Measurements from ENCODE around the gene PPP1R15B. TPM values are rescaled to one million over a fixed set of nuclear protein-coding genes. Genes with fewer than 3 reads are reported as not detected.

Gene PPP1R15B
- total and polyA plus RNA-seq, 4 experiments from 2014 or later, result 17.9 to 81.1 (median 49.2) TPM

DNA sequence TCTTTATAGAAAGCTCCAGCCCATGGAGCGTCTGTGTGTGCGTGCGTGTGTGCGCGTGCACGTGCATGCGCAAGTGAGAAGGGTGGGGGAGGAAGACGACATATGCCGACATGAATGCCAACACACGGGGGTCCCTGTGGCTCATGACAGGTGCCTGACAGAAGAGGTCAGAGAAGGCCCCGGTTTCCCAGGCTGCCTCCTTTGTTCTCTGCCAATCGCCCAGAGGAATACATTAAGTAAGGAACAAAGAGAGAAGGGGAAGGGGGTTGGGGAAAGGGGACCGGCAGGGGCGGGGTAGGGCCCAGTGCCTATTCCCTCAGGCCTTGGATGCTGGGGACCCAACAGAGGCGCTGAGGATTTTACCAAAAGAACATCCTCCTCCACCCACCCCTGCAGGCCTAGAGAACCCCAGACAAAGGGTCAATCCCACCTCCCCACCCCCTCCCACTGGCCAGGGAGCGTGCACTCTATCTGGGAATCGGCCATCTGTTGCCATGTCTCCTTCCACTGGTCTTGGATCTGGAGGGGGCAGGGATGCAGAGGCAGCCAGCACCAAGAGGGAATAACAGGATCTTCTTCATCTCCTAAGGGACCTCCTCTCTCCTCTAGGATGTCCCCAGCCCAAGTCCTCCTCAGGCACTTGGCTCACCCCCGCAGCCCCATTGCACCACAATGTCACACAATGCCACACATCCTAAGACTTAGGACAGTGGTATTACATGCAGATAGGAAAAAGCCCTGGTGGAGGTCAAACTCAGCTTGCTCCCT, 43.6 kb upstream of the PPP1R15B start:
- no peak for DNase-seq
- H3K27me3 ChIP-seq (ENCODE audit: insufficient read depth, low read length), result no peaks in the 10 kb centered on the region
- Mint-ChIP-seq H3K9me3 (no peaks in the 10 kb centered on the region), H3K4me1 (peaks cover 21 to 56% (median 39%) of the 10 kb centered on the region in 4 donors), H3K27me3 (no peaks in the 10 kb centered on the region), H3K4me3 (no peak overlapping the region), H3K36me3 (peaks cover 45 to 56% of the 10 kb centered on the region in 2 donors), H3K27ac (peak overlapping the region; percentile 70 to 94 (median 86))
- peaks cover 50% of the 10 kb centered on the region for H3K4me1 ChIP-seq (ENCODE audit: insufficient read depth, low read length)
- H3K27ac ChIP-seq (ENCODE audit: low read depth, low read length), result no peak overlapping the region
- ChIA-PET POLR2A (ENCODE audit: partially characterized antibody) (interaction anchor here (1.1 to 12.8 kb wide), 2 partner anchors 40 to 51 kb away, joined by 3 to 136 read pairs; partner anchors contain the start of gene PIK3C2B), CTCF (ENCODE audit: partially characterized antibody) (interaction anchor here (1.0 to 31.3 kb wide), 6 partner anchors 7 to 48 kb away, joined by 4 to 1077 read pairs (median 24); partner anchors contain the start of gene PIK3C2B)
- intact Hi-C loops (cut with micrococcal nuclease), result no loop called here
- H3K36me3 ChIP-seq (ENCODE audit: insufficient read depth, low read length), result peaks cover 22% of the 10 kb centered on the region
- H3K4me3 ChIP-seq (ENCODE audit: low read length in 2 of 2), result no peak overlapping the region
- H3K9me3 ChIP-seq (ENCODE audit: control insufficient read depth in 1 of 2, low read length in 2 of 2), result no peaks in the 10 kb centered on the region

DNA sequence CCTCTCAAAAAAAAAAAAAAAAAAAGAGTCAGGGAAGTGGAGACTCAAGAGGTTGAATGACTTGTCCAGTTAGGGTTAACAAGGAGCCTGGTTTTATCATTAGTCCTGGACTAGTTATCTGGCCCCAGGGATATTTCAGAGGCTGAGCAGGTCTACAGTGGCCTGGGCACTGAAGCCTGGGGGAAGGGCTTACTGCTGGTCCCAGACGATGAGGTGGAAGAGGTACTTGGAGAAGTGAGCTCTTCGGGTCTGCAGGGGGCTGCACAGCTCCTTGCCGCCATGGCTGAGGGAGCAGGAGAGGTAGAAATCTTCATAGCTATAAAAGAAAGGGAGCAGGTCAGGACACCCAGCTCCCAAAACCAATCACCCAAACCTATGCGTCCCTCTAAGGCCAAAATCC, 42.9 kb upstream of the PPP1R15B start:
- Mint-ChIP-seq H3K27me3 (no peaks in the 10 kb centered on the region), H3K27ac (peak overlapping the region; percentile 70 to 94 (median 86)), H3K4me3 (peak overlapping the region in 5 of 8 donors; percentile 5 to 74 (median 46)), H3K4me1 (peaks cover 22 to 55% (median 40%) of the 10 kb centered on the region in 4 donors), H3K36me3 (peaks cover 38 to 49% of the 10 kb centered on the region in 2 donors), H3K9me3 (no peaks in the 10 kb centered on the region)
- Histone ChIP-seq H3K27me3 (ENCODE audit: insufficient read depth, low read length) (no peaks in the 10 kb centered on the region), H3K4me3 (ENCODE audit: low read length in 2 of 2) (no peak overlapping the region), H3K27ac (ENCODE audit: low read depth, low read length) (peak overlapping the region; percentile 52), H3K9me3 (ENCODE audit: control insufficient read depth in 1 of 2, low read length in 2 of 2) (no peaks in the 10 kb centered on the region), H3K4me1 (ENCODE audit: insufficient read depth, low read length) (peaks cover 48% of the 10 kb centered on the region), H3K36me3 (ENCODE audit: insufficient read depth, low read length) (peaks cover 14% of the 10 kb centered on the region)
- intact Hi-C loops (cut with micrococcal nuclease), result no loop called here
- CTCF ChIA-PET (ENCODE audit: partially characterized antibody), result interaction anchor here (1.0 to 31.3 kb wide), 4 partner anchors 8 to 47 kb away, joined by 3 to 1077 read pairs (median 107); partner anchors contain the start of gene PIK3C2B
- no peak for DNase-seq
- POLR2A ChIA-PET (ENCODE audit: partially characterized antibody), result interaction anchor here (1.1 to 12.8 kb wide), 2 partner anchors 40 to 52 kb away, joined by 3 to 136 read pairs; partner anchors contain the start of gene PIK3C2B

GRCh38 chr1:204453141-204453772, 41.6 kb upstream of the PPP1R15B start:
- ChIA-PET POLR2A (ENCODE audit: partially characterized antibody) (interaction anchor here (1.0 to 12.8 kb wide), 3 partner anchors 9 to 60 kb away, joined by 4 to 136 read pairs (median 6); partner anchors contain the start of gene PIK3C2B), CTCF (ENCODE audit: partially characterized antibody) (interaction anchor here (0.7 to 31.3 kb wide), 5 partner anchors 20 to 354 kb away, joined by 3 to 1077 read pairs (median 3); partner anchors contain the start of gene PIK3C2B)
- H3K27ac Mint-ChIP-seq, result peak overlapping the region; percentile 86 to 98 (median 96)
- peak; percentile 79 to 96 (median 88) for DNase-seq
- peak overlapping the region in 1 of 2 donors; percentile 21 for H3K4me3 ChIP-seq (ENCODE audit: low read length in 2 of 2)
- H3K36me3 Mint-ChIP-seq, result peaks cover 28 to 49% of the 10 kb centered on the region in 2 donors
- H3K4me3 Mint-ChIP-seq, result peak overlapping the region; percentile 63 to 81 (median 73)
- peaks cover 26 to 63% (median 43%) of the 10 kb centered on the region in 4 donors for H3K4me1 Mint-ChIP-seq
- peaks cover 48% of the 10 kb centered on the region for H3K4me1 ChIP-seq (ENCODE audit: insufficient read depth, low read length)
- H3K36me3 ChIP-seq (ENCODE audit: insufficient read depth, low read length), result peaks cover 12% of the 10 kb centered on the region
- intact Hi-C loops (cut with micrococcal nuclease), result loop anchor here (1.0 kb wide), 1 partner anchor 41 kb away; the partner anchor contains the start of gene PIK3C2B
- H3K27me3 ChIP-seq (ENCODE audit: insufficient read depth, low read length), result no peaks in the 10 kb centered on the region
- peak overlapping the region; percentile 76 for H3K27ac ChIP-seq (ENCODE audit: low read depth, low read length)
- no peaks in the 10 kb centered on the region for H3K9me3 Mint-ChIP-seq
- no peaks in the 10 kb centered on the region for H3K27me3 Mint-ChIP-seq
- no peaks in the 10 kb centered on the region for H3K9me3 ChIP-seq (ENCODE audit: control insufficient read depth in 1 of 2, low read length in 2 of 2)

DNA sequence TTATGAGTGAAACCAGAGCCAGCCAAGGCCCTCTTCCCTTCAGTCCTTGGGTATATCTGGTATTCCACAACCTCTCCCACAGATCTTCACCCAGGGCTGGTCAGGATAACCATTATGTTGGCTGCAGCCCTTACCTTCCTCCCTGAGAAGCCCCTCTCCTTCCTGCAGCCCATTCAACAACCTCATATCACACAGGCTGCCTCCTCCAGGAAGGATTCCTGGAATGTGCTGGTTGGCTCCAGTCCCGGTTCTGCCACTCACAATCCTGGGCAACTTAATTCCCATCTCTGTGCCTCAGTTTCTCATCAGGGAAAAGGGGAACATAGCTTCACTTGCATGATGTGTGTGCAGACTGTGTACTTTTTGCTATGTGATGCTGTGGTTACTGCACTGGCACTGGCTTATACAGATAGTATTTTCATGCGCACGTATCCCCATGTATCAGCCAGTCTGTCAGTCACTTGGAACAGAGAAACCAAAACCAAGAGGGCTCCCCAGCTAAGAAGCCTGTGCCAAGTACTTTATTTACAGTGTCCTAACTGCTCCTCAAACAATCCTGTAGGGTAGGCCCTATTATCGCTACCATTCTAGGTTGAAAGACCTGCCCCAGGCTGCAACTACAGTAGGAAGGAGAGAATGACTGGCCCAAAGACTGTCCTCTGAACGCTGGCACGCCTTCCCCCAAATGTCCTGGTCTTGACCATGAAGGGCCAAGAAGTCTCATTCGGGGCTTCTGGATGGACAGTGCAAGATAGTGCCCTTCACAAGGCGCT, 39.9 kb upstream of the PPP1R15B start:
- Histone ChIP-seq H3K36me3 (ENCODE audit: insufficient read depth, low read length) (peaks cover 5% of the 10 kb centered on the region), H3K27me3 (ENCODE audit: insufficient read depth, low read length) (no peaks in the 10 kb centered on the region), H3K27ac (ENCODE audit: low read depth, low read length) (peak overlapping the region; percentile 76), H3K4me1 (ENCODE audit: insufficient read depth, low read length) (peaks cover 50% of the 10 kb centered on the region), H3K9me3 (ENCODE audit: control insufficient read depth in 1 of 2, low read length in 2 of 2) (no peaks in the 10 kb centered on the region), H3K4me3 (ENCODE audit: low read length in 2 of 2) (no peak overlapping the region)
- Mint-ChIP-seq H3K36me3 (peaks cover 25 to 50% of the 10 kb centered on the region in 2 donors), H3K27me3 (no peaks in the 10 kb centered on the region), H3K4me3 (peak overlapping the region in 3 of 8 donors; percentile 4 to 42 (median 39)), H3K9me3 (no peaks in the 10 kb centered on the region), H3K4me1 (peaks cover 24 to 72% (median 48%) of the 10 kb centered on the region in 4 donors), H3K27ac (peak overlapping the region; percentile 86 to 97 (median 90))
- ChIA-PET POLR2A (ENCODE audit: partially characterized antibody) (interaction anchor here (0.6 to 12.8 kb wide), 5 partner anchors 43 to 1206 kb away, joined by 3 to 136 read pairs (median 4); partner anchors contain the start of gene PIK3C2B), CTCF (ENCODE audit: partially characterized antibody) (interaction anchor here (16.5 to 31.3 kb wide), 2 partner anchors 18 to 50 kb away, joined by 209 to 1077 read pairs; partner anchors contain the start of gene PIK3C2B)
- intact Hi-C loops (cut with micrococcal nuclease), result no loop called here
- DNase-seq, result no peak

- Mint-ChIP-seq H3K36me3 (peaks cover 28 to 53% of the 10 kb centered on the region in 2 donors), H3K27ac (peak overlapping the region; percentile 86 to 97 (median 91)), H3K27me3 (no peaks in the 10 kb centered on the region), H3K4me1 (peaks cover 27 to 78% (median 53%) of the 10 kb centered on the region in 4 donors), H3K4me3 (peak overlapping the region in 2 of 8 donors; percentile 15 to 20), H3K9me3 (no peaks in the 10 kb centered on the region)
- POLR2A ChIA-PET (ENCODE audit: partially characterized antibody), result interaction anchor here (0.6 to 12.8 kb wide), 6 partner anchors 13 to 1207 kb away, joined by 3 to 136 read pairs (median 4); partner anchors contain the start of genes MDM4 and PIK3C2B
- H3K36me3 ChIP-seq (ENCODE audit: insufficient read depth, low read length), result peaks cover 3% of the 10 kb centered on the region
- no peaks in the 10 kb centered on the region for H3K27me3 ChIP-seq (ENCODE audit: insufficient read depth, low read length)
- CTCF ChIA-PET (ENCODE audit: partially characterized antibody), result interaction anchor here (2.4 to 31.3 kb wide), 3 partner anchors 12 to 51 kb away, joined by 8 to 1077 read pairs (median 209); partner anchors contain the start of gene PIK3C2B
- DNase-seq, result peak in 1 of 5 donors; percentile 35
- H3K4me3 ChIP-seq (ENCODE audit: low read length in 2 of 2), result no peak overlapping the region
- H3K4me1 ChIP-seq (ENCODE audit: insufficient read depth, low read length), result peaks cover 56% of the 10 kb centered on the region
- H3K9me3 ChIP-seq (ENCODE audit: control insufficient read depth in 1 of 2, low read length in 2 of 2), result no peaks in the 10 kb centered on the region
- intact Hi-C loops (cut with micrococcal nuclease), result no loop called here
- H3K27ac ChIP-seq (ENCODE audit: low read depth, low read length), result peak overlapping the region; percentile 76
Measured at GRCh38 chr1:204450461-204451257, 39.0 kb upstream of the PPP1R15B start.

Data from CD4-positive, alpha-beta memory T cell (primary cell).